Measurements from ENCODE around the gene CYP2E1. TPM values are rescaled to one million over a fixed set of nuclear protein-coding genes. Genes with fewer than 3 reads are reported as not detected.

CYP2E1 gene
- total RNA-seq, 4 donors from 2014 or later: 0.22 to 3.1 (median 1.8) TPM

DNA sequence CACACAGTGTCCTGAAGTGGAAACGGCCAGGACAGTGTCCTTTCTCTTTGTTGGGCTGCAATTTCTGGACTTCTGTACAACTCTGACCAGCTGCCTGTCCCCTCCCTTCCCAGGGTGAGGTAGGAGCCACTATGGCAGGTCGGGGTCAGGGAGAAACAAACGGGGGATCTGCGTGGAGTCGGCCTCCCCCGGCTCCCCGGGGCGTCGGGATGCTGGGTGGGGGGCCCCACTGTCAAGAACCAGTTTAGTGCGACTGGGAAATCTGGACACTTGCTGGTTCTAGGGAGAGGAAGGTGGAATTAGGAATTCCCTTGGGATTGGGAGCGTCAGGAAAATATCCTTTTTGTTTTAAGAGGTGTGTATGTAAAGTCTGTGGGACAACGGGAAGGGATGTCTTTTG is 37.7 kb downstream of the CYP2E1 start:
- H3K4me1 ChIP-seq: no peaks in the 10 kb centered on the region
- WGBS, 2 donors (ENCODE audit: low coverage in 1 of 2): 74 to 81% methylated on average over 8 to 12 of the region's 12 CpGs
- TF ChIP-seq POLR2AphosphoS5 (IDR thresholded peaks at IDR 0.05): no peak
- TF ChIP-seq POLR2A (IDR thresholded peaks at IDR 0.05): no peak
- TF ChIP-seq EP300 (IDR thresholded peaks at IDR 0.05): no peak
- no peak for TF ChIP-seq CTCF (IDR thresholded peaks at IDR 0.05)
- peaks cover 37% of the 10 kb centered on the region for H3K27me3 ChIP-seq
- no peaks in the 10 kb centered on the region for H3K36me3 ChIP-seq
- ATAC-seq: no peak
- peak overlapping the region in 1 of 2 donors; percentile 29 for H3K4me3 ChIP-seq
- H3K27ac ChIP-seq: no peak overlapping the region
- H3K9me3 ChIP-seq: peaks cover 0 to 24% (median 0%) of the 10 kb centered on the region in 3 donors

DNA sequence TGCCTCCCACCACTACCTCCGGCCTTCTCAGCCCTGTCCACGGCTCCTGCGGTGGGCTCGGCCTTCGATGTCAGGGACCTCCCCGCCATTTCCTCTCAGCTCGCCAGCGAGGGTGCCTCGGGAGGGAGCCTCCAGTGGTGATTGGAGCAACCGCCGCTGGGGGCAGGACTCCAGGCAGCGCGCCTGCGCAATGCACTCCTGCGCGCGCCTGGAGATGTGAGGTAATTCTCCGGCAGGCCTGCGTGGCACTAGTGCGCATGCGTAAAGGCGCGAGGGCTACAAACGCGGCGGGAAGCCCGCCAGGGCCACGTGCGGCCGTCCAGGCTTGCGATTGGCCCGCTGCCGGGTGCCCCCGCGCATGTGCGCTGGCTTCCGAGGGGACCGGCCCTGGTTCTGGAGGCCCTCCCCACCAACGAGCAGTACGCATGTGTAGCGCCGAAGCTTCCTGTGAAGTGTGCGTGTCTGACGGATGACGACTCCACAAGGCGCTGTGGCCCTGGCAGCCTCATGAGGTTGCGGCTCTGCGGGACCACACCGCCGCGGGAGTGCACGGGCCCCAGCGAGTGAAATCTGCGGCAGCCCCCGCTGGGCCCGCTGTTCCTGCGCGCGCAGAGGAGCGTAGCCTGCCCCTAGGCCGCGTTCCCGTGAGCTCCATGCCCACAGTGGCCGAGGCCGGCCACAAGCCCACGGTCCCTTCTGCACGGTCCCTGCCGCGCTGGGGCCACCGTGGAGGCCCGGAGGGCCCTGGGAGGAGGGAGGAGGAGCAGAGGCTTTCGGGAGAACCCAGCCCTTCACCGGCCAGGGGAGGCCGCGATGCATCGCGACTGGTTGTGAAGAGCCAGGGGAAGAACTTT is 38.5 kb downstream of the CYP2E1 start, which contains the start of gene SYCE1:
SYCE1 (minus strand) TSS at position 143 of the 854 bp plus-strand sequence; CDS start at position 89, 54 bp downstream.
- Histone ChIP-seq H3K4me1 (no peaks in the 10 kb centered on the region), H3K9me3 (peaks cover 0 to 24% (median 0%) of the 10 kb centered on the region in 3 donors), H3K36me3 (no peaks in the 10 kb centered on the region), H3K27ac (no peak within 1 kb of the TSS), H3K4me3 (peak within 1 kb of the TSS in 1 of 2 donors; percentile 29), H3K27me3 (peaks cover 37% of the 10 kb centered on the region)
- WGBS, 2 donors (ENCODE audit: low coverage in 1 of 2): 80% methylated on average over 1 of the region's 77 CpGs; no CpG with 5 or more reads in 1 of the 2 donors
- ATAC-seq: no peak
- peak in 1 of 2 donors; percentile 36 for TF ChIP-seq POLR2A (IDR thresholded peaks at IDR 0.05)
- TF ChIP-seq EP300 (IDR thresholded peaks at IDR 0.05): no peak
- peak in 1 of 4 experiments; percentile 33 for TF ChIP-seq CTCF (IDR thresholded peaks at IDR 0.05)
- TF ChIP-seq POLR2AphosphoS5 (IDR thresholded peaks at IDR 0.05): no peak

- Histone ChIP-seq H3K4me3 (no peak overlapping the region), H3K27me3 (peaks cover 37% of the 10 kb centered on the region), H3K36me3 (no peaks in the 10 kb centered on the region), H3K9me3 (peaks cover 0 to 24% (median 0%) of the 10 kb centered on the region in 3 donors), H3K4me1 (no peaks in the 10 kb centered on the region), H3K27ac (no peak overlapping the region)
- TF ChIP-seq EP300 (IDR thresholded peaks at IDR 0.05) (no peak), POLR2AphosphoS5 (IDR thresholded peaks at IDR 0.05) (no peak), CTCF (IDR thresholded peaks at IDR 0.05) (no peak), POLR2A (IDR thresholded peaks at IDR 0.05) (no peak)
- ATAC-seq: no peak
- 74 to 84% methylated on average over 5 of the region's 5 CpGs for WGBS, 2 donors (ENCODE audit: low coverage in 1 of 2)
Observed at GRCh38 chr10:133567119-133567518, 40.0 kb downstream of the CYP2E1 start.

DNA sequence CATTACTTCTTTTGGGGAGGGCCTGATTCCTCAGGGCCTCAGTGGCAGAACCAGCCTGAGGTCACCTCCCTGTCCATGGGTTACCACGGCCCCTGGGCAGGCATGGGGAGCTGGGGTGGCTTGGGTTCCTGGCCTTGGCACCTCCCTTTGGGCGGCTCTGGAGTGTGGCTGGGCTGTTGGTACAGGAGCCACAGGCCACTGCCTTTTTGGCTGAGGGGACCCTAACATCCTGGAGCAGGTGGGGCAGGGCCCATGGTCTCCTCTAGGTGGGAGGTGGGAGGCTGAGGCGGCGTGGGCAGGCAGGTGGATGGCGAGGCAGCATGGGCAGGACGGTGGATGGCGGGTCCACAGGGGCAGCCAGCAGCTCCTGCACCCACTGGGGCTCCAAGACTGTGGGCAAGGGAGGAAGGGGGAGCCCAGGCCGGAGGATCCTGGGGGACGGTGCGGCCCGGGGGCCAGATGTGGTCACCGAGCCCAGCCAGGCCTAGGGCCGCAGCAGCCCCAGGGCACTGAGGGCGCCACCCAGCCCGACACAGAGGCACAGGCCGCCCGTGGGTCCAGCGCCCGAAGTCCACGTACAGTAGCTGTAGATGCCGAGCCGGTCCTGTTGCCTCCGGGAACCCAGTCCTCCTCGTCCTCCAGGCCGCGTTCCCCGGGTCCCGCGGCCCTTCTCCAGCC is 40.6 kb downstream of the CYP2E1 start:
- no peak overlapping the region for H3K4me3 ChIP-seq
- peaks cover 0 to 27% (median 0%) of the 10 kb centered on the region in 3 donors for H3K9me3 ChIP-seq
- TF ChIP-seq CTCF (IDR thresholded peaks at IDR 0.05): no peak
- TF ChIP-seq POLR2AphosphoS5 (IDR thresholded peaks at IDR 0.05): no peak
- no peak for TF ChIP-seq POLR2A (IDR thresholded peaks at IDR 0.05)
- TF ChIP-seq EP300 (IDR thresholded peaks at IDR 0.05): no peak
- no peaks in the 10 kb centered on the region for H3K4me1 ChIP-seq
- H3K27me3 ChIP-seq: peaks cover 37% of the 10 kb centered on the region
- H3K27ac ChIP-seq: no peak overlapping the region
- 50% methylated on average over 2 of the region's 29 CpGs; no CpG with 5 or more reads in 1 of the 2 donors for WGBS, 2 donors (ENCODE audit: low coverage in 1 of 2)
- no peak for ATAC-seq
- no peaks in the 10 kb centered on the region for H3K36me3 ChIP-seq
